GM23248 (cell line): ENCODE measurements around the gene CTIF. TPM values are rescaled to one million over a fixed set of nuclear protein-coding genes. Genes with fewer than 3 reads are reported as not detected.

Source experiments
- DNase-seq: peaks from one replicate; pipeline ENCODE4 v3.0.0-alpha.2; 2015
- H2AFZ ChIP-seq: fragments of 200-600 bp; sonication (generic); 2 replicates; pipeline ENCODE4 v1.6.1; 2016; ENCODE audit warnings: antibody characterized with exemption
- H3F3A ChIP-seq: fragments of 200-600 bp; sonication (generic); 2 replicates; pipeline ENCODE4 v1.6.1; 2016; ENCODE audit warnings: mild to moderate bottlenecking, antibody characterized with exemption, mixed run types; ENCODE audit not compliant: insufficient read depth
- H3K27ac ChIP-seq: fragments of 200-600 bp; sonication (generic); 2 replicates; pipeline ENCODE4 v1.5.1; 2016; ENCODE audit warnings: mild to moderate bottlenecking
- H3K27me3 ChIP-seq: fragments of 200-600 bp; sonication (generic); replicated peaks from 2 replicates; pipeline ENCODE4 v1.6.1; 2016; ENCODE audit warnings: mild to moderate bottlenecking; ENCODE audit not compliant: insufficient read depth
- H3K36me3 ChIP-seq: fragments of 200-600 bp; sonication (generic); 2 replicates; pipeline ENCODE4 v1.6.1; 2016; ENCODE audit warnings: low read depth, mild to moderate bottlenecking
- H3K4me1 ChIP-seq: fragments of 200-600 bp; sonication (generic); 2 replicates; pipeline ENCODE4 v1.6.1; 2016; ENCODE audit warnings: mild to moderate bottlenecking; ENCODE audit not compliant: insufficient read depth
- H3K4me2 ChIP-seq: fragments of 200-600 bp; sonication (generic); one replicate; pipeline ENCODE4 v1.6.1; 2016; ENCODE audit warnings: mild to moderate bottlenecking; ENCODE audit not compliant: unreplicated experiment
- H3K4me3 ChIP-seq: fragments of 200-600 bp; sonication (generic); 2 replicates; pipeline ENCODE4 v1.5.1; 2016; ENCODE audit warnings: mild to moderate bottlenecking
- H3K79me2 ChIP-seq: fragments of 200-600 bp; sonication (generic); 2 replicates; pipeline ENCODE4 v1.6.1; 2016; ENCODE audit warnings: mild to moderate bottlenecking; ENCODE audit not compliant: insufficient read depth
- H3K9ac ChIP-seq: fragments of 200-600 bp; sonication (generic); 2 replicates; pipeline ENCODE4 v1.6.1; 2016; ENCODE audit warnings: mild to moderate bottlenecking
- H3K9me2 ChIP-seq: fragments of 200-600 bp; sonication (generic); 2 replicates; pipeline ENCODE4 v1.6.1; 2016; ENCODE audit warnings: mixed run types, mild to moderate bottlenecking, moderate library complexity; ENCODE audit not compliant: insufficient read depth
- H3K9me3 ChIP-seq: fragments of 200-600 bp; sonication (generic); one replicate; pipeline ENCODE4 v1.6.1; 2017; ENCODE audit warnings: low read depth
- H4K20me1 ChIP-seq: fragments of 200-600 bp; sonication (generic); 2 replicates; pipeline ENCODE4 v1.6.0; 2016; ENCODE audit not compliant: insufficient read depth
- EZH2 ChIP-seq: fragments of 200-600 bp; sonication (generic); IDR thresholded peaks from 2 replicates; pipeline ENCODE4 v1.6.1; 2018; ENCODE audit warnings: antibody characterized with exemption, mild to moderate bottlenecking; ENCODE audit not compliant: insufficient read depth, poor library complexity, severe bottlenecking
- EZH2phosphoT487 ChIP-seq: fragments of 200-600 bp; sonication (generic); IDR thresholded peaks from 2 replicates; pipeline ENCODE4 v1.6.1; 2018; ENCODE audit warnings: antibody characterized with exemption, moderate library complexity, mild to moderate bottlenecking, low read depth; ENCODE audit not compliant: insufficient read depth
- WGBS, 2 experiments: methylation state at CpG; one replicate each; pipeline ENCODE4 v1.1.6; 2015 to 2017; ENCODE audit warnings: low lambda C conversion rate in 2 of 2, low coverage in 1 of 2; ENCODE audit errors: missing lambda C conversion rate in 2 of 2; 5-methylcytosine and 5-hydroxymethylcytosine counted together
- in situ Hi-C: fragments of 300-500 bp; cut with MboI; formaldehyde crosslinking; loops from 2 replicates; pipeline ENCODE4 v1.15.0; 2020
- polyA plus RNA-seq: library from polyadenylated mRNA; unstranded; fragments of >200 nt; fragmentation: Nextera tagmentation; extraction: Ambion mirVana; gene quantifications from 2 replicates; pipeline ENCODE4 v1.2.1, GENCODE V29; 2016
- total RNA-seq: library from RNA; depleted of rRNA; stranded (reverse); fragments of >200 nt; shearing (Covaris generic); gene quantifications from 2 replicates; pipeline ENCODE4 v1.2.3, GENCODE V29; 2014

The CTIF gene
- total and polyA plus RNA-seq, 2 experiments from 2014 or later: 21.5 to 46.8 TPM

DNA sequence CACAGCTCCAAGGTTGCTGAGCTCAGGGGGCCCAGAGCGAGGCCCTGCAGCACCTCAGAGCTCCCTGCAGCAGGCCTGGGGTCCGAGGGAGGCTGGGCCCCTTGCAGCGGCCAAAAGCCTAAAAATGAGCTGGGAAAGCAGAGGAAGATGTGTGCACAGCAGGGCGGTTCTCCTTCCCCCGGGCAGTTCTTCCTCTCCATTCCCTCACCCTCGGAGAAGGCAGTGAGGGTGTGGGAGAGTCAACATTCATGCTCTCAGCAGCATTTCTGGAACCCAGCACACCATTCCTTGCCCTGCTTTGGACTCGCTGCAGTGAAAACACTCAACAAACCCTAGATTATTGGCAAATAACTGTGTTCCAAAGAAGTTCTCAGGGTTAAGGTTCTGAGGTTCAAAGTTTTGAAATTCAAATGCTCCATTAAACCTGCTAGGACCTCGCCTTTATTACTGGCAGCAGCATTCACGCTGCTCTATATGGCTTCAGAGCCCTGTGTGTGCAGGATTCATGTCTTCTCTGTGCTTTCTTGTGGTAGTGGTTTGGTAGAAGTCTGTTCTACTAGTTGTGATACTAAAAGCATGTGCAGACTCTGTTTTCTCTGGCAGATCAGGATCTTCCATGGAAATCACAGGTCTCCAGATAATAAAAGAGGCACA is 79.1 kb downstream of the CTIF start:
- Histone ChIP-seq H3K9me2 (no peaks in the 10 kb centered on the region), H3K4me1 (peaks cover 24% of the 10 kb centered on the region), H4K20me1 (no peaks in the 10 kb centered on the region), H3K4me2 (no peak overlapping the region), H3K9me3 (no peaks in the 10 kb centered on the region), H3K27me3 (no peaks in the 10 kb centered on the region), H3K36me3 (peaks cover 8% of the 10 kb centered on the region; the same call in 1 of the 2 replicates), H3K4me3 (no peak overlapping the region), H3K27ac (no peak overlapping the region), H3K79me2 (peaks cover 90% of the 10 kb centered on the region), H3F3A (peaks cover 16% of the 10 kb centered on the region), H3K9ac (no peak overlapping the region), H2AFZ (no peak overlapping the region)
- no peak for DNase-seq
- 85 to 88% methylated on average over 8 to 9 of the region's 9 CpGs for WGBS, 2 experiments
- in situ Hi-C loops: no loop called here
- TF ChIP-seq EZH2phosphoT487 (no peak), EZH2 (no peak)

DNA sequence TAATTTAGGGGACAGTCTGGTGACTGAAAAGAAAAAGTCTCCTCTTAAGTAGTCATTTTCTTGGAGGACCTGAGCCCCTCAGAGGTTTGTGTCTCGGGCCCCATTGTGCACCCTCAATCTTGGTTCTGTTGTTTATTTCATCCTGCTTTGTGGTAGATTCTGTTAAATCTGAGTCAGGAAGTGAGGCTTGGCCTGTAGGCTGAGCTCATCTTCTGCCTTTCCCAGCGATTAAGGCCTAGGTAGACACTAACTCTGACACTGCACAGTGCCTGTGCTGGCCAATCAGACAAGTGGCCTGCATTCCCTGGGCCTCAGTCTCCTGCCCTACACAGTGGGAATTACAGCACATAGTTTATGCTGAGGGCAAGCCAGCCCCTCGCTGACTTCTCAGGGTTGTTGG is 80.2 kb downstream of the CTIF start:
- Histone ChIP-seq H3K79me2 (peaks cover 79% of the 10 kb centered on the region), H3K36me3 (peaks cover 8% of the 10 kb centered on the region; the same call in 1 of the 2 replicates), H3K4me3 (no peak overlapping the region), H4K20me1 (no peaks in the 10 kb centered on the region), H3K9me2 (no peaks in the 10 kb centered on the region), H3F3A (peaks cover 27% of the 10 kb centered on the region), H3K4me2 (no peak overlapping the region), H3K27ac (no peak overlapping the region), H3K9me3 (no peaks in the 10 kb centered on the region), H3K27me3 (no peaks in the 10 kb centered on the region), H3K4me1 (peaks cover 35% of the 10 kb centered on the region), H3K9ac (no peak overlapping the region), H2AFZ (no peak overlapping the region)
- in situ Hi-C loops: no loop called here
- DNase-seq: no peak
- TF ChIP-seq EZH2 (no peak), EZH2phosphoT487 (no peak)
- WGBS, 2 experiments: 81 to 92% methylated on average over 3 of the region's 3 CpGs

DNA sequence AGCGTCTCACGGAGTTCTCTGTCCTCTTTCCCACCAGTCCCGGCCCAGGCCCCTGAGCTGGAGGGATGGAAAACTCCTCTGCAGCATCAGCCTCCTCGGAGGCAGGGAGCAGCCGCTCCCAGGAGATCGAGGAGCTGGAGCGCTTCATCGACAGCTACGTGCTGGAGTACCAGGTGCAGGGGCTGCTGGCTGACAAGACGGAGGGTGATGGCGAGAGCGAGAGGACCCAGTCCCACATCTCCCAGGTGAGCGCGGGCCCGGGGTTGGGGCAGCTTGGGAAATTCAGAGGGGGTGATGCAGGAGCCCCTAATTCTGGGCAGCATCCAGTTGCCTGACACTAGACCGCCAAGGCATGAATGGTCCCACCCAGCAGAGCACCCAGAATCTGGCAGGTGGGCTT is 80.7 kb downstream of the CTIF start:
- no peak for TF ChIP-seq EZH2phosphoT487
- TF ChIP-seq EZH2: no peak
- H4K20me1 ChIP-seq: no peaks in the 10 kb centered on the region
- no peak for DNase-seq
- no peak overlapping the region for H3K27ac ChIP-seq
- WGBS, 2 experiments: 92 to 94% methylated on average over 8 to 16 of the region's 16 CpGs
- H3K9me2 ChIP-seq: no peaks in the 10 kb centered on the region
- H3K9ac ChIP-seq: no peak overlapping the region
- peaks cover 31% of the 10 kb centered on the region for H3F3A ChIP-seq
- H3K79me2 ChIP-seq: peaks cover 74% of the 10 kb centered on the region
- in situ Hi-C loops: no loop called here
- H3K36me3 ChIP-seq: peaks cover 8% of the 10 kb centered on the region; the same call in 1 of the 2 replicates
- no peaks in the 10 kb centered on the region for H3K27me3 ChIP-seq
- no peak overlapping the region for H3K4me2 ChIP-seq
- H3K9me3 ChIP-seq: no peaks in the 10 kb centered on the region
- H3K4me1 ChIP-seq: peaks cover 39% of the 10 kb centered on the region
- H2AFZ ChIP-seq: no peak overlapping the region
- no peak overlapping the region for H3K4me3 ChIP-seq

DNA sequence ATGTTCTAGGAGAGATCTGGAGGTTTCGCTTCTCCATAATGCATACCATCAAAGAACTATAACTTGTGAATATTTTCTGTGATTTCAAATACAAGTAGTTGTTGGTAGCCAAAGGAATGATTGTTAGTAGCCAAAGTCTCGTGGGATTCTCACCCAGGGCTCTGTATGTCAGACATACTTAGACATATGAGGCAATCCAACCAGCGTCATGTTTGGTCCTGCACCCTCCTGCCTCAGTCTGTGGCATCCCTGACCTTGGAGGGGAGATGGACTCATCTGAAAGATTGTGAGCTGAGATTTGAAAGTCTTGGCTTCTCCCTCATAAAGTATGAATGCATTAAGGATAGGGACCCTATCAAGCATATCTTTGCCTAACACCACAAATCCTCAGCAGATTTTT is 81.2 kb downstream of the CTIF start:
- Histone ChIP-seq H3K36me3 (peaks cover 8% of the 10 kb centered on the region; the same call in 1 of the 2 replicates), H3K9ac (no peak overlapping the region), H3K4me1 (peaks cover 41% of the 10 kb centered on the region), H3K27me3 (no peaks in the 10 kb centered on the region), H3K9me3 (no peaks in the 10 kb centered on the region), H4K20me1 (no peaks in the 10 kb centered on the region), H3K79me2 (peaks cover 69% of the 10 kb centered on the region), H3K27ac (no peak overlapping the region), H2AFZ (no peak overlapping the region), H3K9me2 (no peaks in the 10 kb centered on the region), H3F3A (peaks cover 37% of the 10 kb centered on the region), H3K4me3 (no peak overlapping the region), H3K4me2 (no peak overlapping the region)
- in situ Hi-C loops: no loop called here
- DNase-seq: no peak
- TF ChIP-seq EZH2phosphoT487: no peak
- no peak for TF ChIP-seq EZH2
- 92 to 100% methylated on average over 3 of the region's 3 CpGs for WGBS, 2 experiments
